Right renal pelvis (tissue), 4 donors: ENCODE results near the gene AHDC1. TPM values are rescaled to one million over a fixed set of nuclear protein-coding genes. Genes with fewer than 3 reads are reported as not detected.

ENCODE experiments used
- DNase-seq, 4 donors: peaks; one replicate each; pipeline ENCODE4 v3.0.0-alpha.2; 2013; ENCODE audit warnings: low read depth in 4 of 4, low spot score in 3 of 4, missing footprints in 1 of 4
- polyA plus RNA-seq, 4 donors: library from polyadenylated mRNA; unstranded; fragments of 120-200 nt; gene quantifications; one replicate each; pipeline ENCODE4 v1.2.1, GENCODE V29; 2013; ENCODE audit not compliant: insufficient read length in 4 of 4

AHDC1 gene
- polyA plus RNA-seq, 4 donors, result 39.4 to 51.5 (median 46.8) TPM

DNA sequence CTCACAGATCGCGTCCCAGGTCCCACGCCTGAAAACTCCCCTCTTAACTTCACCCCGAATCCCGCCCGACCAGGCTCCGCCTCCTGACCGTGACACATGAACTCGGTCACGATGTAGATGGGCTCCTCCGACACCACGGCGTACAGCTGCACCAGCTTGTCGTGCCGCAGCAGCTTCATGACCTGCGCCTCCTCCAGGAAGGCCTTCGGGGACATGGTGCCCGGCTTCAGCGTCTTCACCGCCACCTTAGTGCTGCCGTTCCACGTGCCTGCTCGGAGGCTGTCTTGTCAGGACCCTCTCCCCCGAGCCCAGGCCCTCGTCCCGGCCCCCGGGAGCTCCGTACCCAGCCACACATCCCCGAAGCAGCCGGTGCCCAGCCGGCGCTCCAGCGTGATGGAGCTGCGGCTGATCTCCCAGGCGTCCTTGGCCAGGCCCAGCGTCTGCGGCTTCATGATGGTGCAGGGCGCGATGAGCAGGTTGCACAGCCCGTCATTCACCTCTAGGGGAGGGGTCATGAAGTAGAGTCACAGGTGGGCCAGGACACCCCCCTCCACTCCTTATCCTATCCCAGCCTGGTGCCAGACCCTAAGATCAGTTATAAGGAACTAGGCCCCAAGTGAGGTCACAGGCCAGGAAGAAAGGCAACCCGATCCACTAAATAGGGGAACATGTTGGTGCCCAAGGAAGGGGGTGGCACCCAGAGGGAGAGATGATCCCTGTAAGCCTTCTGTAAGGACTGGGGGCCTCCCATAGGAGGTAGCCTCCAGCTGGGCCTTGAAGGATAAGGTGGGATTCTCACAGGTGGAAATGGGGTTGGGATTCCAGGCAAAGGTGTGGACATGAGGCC, 11.6 kb upstream of the AHDC1 start:
- no peak for DNase-seq

DNA sequence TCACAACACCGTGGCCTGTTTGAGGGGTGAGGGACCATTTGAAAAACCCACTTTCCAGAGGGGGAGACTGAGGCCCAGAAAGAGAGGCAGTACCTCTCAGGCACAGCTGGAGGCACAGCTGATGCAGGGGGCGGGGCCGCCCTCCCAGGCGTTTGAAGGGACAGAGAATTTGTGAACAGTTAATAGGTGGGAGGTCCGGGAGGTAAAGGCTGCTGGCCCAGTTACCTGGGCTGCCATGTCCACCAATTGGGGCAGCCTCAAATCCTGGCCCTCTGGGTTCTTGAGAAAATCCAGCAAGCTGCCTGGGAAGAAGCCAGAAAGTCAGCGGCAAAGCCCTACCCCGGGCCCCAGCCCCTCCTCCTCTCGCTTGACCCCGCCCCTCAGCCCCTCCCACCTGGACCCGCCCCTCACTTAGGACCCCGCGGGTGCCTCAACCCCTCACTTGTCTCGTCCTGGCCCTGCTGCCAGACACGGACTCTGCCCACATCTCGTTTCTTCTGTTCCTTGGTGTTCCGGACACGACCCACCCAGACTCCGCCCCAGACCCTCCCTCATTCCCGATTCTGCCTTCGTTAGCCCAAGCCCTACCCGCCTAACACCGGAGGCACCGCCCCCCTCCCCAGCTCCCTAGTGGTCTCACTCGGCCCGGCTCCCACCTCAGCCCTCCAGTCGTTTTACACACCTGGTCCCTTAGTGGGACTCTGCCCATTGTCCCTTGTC, 10.8 kb upstream of the AHDC1 start:
- DNase-seq, result no peak

- DNase-seq, result no peak
These were observed 10.2 kb upstream of the AHDC1 start for GRCh38 chr1:27614043-27614624.

- DNase-seq, result no peak
These were observed 8.8 kb upstream of the AHDC1 start for GRCh38 chr1:27612718-27613117.

- DNase-seq, result no peak
These were observed 7.5 kb upstream of the AHDC1 start for GRCh38 chr1:27611450-27611849.

DNA sequence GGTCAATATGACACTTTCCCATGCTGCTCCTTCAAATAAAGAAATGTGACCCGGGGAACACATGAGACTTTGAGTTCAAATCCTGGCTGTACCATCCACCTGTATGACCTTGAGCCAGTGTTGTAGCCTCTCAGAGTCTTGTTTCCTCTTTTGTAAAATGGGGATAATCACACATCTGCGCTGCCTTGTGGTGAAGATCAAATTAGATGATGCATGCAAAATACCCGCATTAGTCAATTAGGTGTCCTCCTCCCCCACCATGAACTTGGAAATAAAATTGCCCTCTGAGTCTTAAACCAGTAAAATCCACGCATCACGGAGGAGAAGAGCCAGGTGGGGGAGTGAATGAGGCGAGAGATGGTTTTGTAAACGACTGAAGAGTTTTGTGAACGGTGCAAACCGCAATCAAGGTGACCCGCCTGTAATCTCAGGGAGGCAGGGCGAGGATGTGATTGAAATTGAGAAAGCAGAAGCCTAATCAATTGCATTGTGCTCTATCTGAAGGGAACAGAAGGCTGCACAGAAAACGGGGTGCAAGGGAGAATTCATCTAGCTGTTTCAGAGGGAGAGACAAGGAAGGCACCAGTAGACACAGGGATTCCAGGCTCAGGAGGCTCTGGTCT, 5.8 kb upstream of the AHDC1 start:
- no peak for DNase-seq

GRCh38 chr1:27609210-27609555, 5.2 kb upstream of the AHDC1 start:
- no peak for DNase-seq

- DNase-seq, result no peak
These were observed 3.4 kb upstream of the AHDC1 start for GRCh38 chr1:27607239-27607804.

DNA sequence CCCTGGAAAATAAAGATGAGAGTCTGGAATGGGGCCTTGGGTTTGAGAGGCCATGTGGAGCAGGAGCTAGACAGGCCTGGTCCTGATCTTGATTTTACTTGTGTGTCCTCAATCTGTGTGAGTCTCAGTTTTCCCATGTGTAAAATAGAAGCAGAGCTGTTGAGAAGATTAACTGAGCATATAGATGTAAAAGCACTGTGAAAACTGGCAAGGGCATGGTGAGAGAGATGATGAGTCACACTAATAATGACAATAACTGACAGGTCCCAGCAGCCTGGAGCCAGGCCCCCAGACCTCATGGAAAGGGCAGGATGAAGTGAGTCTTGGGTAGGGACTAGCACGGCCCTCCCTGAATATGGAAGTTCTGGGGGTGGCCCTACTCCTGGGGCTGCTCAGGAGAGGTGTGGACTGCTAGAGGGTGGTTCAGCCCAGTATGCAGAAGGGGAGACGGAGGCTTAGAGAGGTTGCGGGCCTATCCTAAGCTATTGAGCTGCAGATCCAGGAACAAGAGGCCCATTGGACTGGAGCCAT, 2.8 kb upstream of the AHDC1 start:
- no peak for DNase-seq

DNA sequence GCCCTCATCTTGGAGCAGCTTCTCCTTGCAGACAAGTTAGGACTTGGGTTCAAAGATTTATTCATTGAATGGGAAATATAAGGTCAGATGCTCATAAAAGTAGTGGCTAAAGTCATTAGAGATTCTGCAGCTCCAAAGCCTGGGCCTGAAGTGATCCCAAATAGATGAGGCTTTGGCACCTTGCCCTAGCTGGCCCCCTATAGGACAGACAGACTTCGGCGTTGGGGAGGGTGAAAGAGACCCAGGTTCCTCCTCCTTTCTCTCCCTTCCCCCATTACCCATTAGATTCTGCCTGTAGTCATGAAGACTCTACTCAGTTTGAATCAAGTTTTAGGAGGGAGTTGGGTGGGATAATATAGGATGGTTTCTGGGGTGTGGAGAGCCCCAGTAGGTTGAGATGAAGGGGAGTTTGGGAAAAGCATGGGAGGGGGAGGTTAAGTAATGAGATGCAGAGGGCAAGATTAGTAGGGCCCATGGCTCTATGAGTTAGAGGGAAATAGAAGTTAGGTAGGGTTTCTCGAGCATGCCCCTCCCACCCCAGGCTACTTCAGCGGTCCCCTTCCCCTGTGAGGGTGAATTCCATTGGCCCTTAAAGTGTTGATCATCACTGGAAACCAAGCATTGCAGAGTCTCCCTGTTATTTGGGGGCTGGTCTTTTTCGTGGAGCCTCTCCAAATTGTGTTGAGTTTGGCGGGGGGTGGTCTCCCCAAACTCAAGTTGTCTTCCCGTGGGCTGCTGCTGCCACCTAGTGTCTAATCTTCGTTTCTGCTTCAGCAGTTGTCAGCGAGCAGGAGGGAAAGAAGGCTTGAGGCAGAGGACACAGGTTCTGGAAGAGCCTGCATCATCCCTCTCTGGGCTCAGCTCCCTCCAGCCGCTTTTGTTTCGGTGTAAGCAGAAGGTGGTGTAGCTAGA, 2.1 kb upstream of the AHDC1 start:
- no peak for DNase-seq

- DNase-seq, result no peak
These were observed 1.4 kb upstream of the AHDC1 start for GRCh38 chr1:27605300-27605766.

- no peak for DNase-seq
These were observed 795 bp upstream of the AHDC1 start for GRCh38 chr1:27604579-27605299.

- no peak for DNase-seq
These were observed 649 bp downstream of the AHDC1 start for GRCh38 chr1:27603309-27603680.

- DNase-seq, result no peak
These were observed 1.3 kb downstream of the AHDC1 start for GRCh38 chr1:27602462-27603308.

GRCh38 chr1:27601771-27602461, 2.0 kb downstream of the AHDC1 start:
- no peak for DNase-seq

GRCh38 chr1:27601321-27601770, 2.6 kb downstream of the AHDC1 start:
- no peak for DNase-seq

GRCh38 chr1:27600498-27601175, 3.3 kb downstream of the AHDC1 start:
- no peak for DNase-seq
